NCI-H2171 (cell line): Measurements from ENCODE around the gene TMEM79.
"Not testable (repeated sequence)": the region's sequence is repeated elsewhere in the genome, so short reads cannot be mapped to it uniquely, and the experiment has no call there.

Experiments used
- DNase-seq: peaks from one replicate; lab custom pipeline; 2025; lab: John Stamatoyannopoulos, UW

Gene TMEM79

DNA sequence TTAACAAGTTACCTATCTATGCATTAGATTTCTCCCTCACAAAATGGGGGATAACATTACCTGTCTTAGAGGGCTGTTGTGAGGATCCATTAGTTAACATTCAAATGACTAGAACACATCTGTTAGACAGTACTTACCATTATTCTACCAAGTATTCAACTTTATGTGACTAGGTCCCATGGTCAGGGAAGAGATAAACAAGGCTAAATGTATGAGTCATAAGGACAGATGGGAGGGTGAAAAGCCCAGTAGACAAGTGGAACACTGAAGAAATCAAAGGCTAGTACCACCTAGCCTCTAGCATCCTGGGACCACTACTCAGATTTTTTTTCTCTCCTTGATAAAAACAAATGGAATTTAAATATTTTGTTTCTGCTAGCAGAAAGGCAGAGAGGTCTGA lies 24.0 kb downstream of the TMEM79 start:
- DNase-seq, result no peak

GRCh38 chr1:156310962-156311361 lies 26.8 kb downstream of the TMEM79 start:
- no peak for DNase-seq

DNA sequence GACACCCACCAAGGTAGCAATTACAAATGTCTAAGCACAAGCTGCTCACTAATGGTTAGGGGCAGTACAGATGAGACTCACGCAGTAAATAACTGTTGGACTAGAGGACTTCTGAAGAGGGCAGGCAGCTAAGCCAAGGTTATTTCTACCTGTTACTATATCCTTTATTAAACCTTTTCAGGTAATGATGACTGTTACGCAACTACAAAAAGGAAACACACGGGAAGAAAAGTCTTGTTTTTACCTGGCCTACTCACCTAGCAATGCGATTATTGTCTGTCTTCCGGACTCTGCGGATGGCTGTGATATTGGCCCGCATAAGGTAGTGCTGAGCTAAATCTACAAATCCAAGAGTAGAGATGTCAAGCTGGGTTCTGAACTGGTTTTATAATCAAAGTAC lies 32.8 kb downstream of the TMEM79 start:
- DNase-seq, result no peak

DNA sequence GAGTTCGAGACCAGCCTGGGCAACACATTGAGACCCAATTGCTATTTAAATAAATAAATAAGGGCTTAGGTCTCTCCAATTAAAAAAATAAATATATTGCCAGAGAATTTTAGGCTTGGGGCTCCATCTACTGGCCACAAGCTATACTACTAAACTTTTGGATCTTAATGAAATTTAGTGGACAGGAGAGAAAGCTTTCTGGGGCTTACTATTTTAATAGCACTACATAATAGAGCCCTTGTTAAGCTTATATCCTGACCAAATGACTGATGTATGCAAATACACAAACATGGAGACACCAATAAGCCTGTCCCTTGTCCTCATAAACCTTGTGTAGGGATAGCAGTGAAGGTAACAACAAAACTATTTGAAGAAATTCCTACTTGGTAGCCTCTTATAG lies 35.5 kb downstream of the TMEM79 start:
- DNase-seq, result no peak

GRCh38 chr1:156320560-156320959 lies 36.4 kb downstream of the TMEM79 start:
- DNase-seq, result no peak

DNA sequence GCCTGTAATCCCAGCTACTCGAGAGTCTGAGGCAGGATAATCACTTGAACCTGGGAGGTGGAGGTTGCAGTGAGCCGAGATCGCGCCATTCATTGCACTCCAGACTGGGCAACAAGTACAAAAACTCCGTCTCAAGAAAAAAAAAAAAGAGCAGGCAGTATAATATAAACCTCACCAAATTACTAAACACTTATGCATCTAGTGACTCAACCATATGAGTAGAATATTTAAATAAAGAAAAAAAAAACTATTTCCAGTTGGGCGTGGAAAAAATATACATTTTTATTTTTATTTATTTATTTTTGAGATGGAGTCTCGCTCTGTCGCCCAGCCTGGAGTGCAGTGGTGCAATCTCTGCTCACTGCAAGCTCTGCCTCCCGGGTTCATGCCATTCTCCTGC lies 39.1 kb downstream of the TMEM79 start:
- DNase-seq, result not testable (repeated sequence)

GRCh38 chr1:156336242-156336641 lies 52.1 kb downstream of the TMEM79 start:
- no peak for DNase-seq

DNA sequence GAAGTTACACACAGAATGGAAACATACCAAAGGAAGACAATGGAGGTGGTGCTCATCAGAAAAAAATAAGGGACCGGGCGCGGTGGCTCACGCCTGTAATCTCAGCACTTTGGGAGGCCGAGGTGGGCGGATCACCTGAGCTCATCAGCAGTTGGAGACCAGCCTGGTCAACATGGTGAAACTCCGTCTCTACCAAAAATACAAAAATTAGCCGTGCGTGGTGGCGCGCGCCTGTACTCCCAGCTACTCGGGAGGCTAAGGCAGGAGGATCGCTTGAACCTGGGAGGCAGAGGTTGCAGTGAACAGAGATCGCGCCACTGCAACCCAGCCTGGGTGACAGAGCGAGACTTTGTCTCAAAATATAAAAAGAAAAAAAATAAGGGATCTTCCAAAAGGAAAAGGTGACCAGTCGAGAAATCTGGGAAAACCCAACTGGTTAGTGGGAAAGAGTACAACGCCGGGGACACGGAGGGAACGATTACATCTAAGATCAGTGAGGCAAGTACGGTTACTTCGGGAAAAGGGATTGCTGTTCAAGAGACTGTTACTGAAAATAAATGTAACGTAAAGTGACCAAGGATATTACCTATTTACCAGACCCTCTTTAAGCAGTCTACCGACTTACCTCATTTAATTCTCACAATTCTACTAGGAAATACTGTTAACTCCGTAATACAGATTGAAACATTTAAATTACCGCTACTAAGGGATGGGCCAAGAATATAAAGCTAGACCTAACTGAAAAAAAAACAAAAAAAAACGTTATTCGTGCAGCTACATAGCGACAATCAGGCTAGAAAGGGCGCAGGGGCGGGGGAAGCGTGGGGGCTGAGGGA lies 53.1 kb downstream of the TMEM79 start:
- no peak for DNase-seq

DNA sequence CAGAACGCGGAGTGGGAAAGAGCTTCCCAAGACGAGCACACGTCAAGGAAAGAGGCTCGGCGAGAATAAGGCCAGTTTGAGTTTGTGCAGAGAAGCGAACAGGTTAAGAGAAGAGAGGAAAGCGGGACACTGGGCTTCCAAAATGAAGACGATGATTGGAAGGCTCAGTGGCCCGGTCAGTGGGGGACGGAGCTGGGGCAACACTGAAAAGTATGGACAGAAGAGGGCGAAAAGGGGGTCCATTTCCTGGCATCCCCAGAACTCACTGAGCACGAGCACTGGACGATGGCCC lies 53.7 kb downstream of the TMEM79 start:
- no peak for DNase-seq

- DNase-seq, result peak; percentile 99
These were observed 54.3 kb downstream of the TMEM79 start, which contains the start of the genes CCT3 and TSACC for GRCh38 chr1:156338180-156338976. CCT3 (minus strand) TSS chr1:156338292; CDS start chr1:156338184, 108 bp downstream. TSACC (plus strand) TSS chr1:156338526; CDS start chr1:156339758, 1,232 bp downstream.
